22Rv1 (cell line): ENCODE data around the gene CSTB.

Experiments
- CTCF ChIP-seq: fragments of 450-650 bp; IDR thresholded peaks from 2 replicates; pipeline ENCODE4 v1.5.1; 2017; ENCODE audit warnings: mild to moderate bottlenecking
- ZFX ChIP-seq: fragments of 450-650 bp; IDR thresholded peaks from 2 replicates; pipeline ENCODE4 v1.6.1; 2017; ENCODE audit warnings: antibody characterized with exemption, borderline replicate concordance

- no peak for TF ChIP-seq CTCF
- TF ChIP-seq ZFX = no peak
Measured at GRCh38 chr21:43772425-43772821, 3.7 kb downstream of the CSTB start.
